HFF-Myc (cell line): ENCODE data around the gene RNU6-8.

ENCODE experiments used
- DNase-seq: peaks from one replicate; pipeline ENCODE4 v3.0.0-alpha.2; 2011; ENCODE audit warnings: low read depth; ENCODE audit errors: extremely low read depth
- H3K4me3 ChIP-seq: replicated peaks from 2 replicates; pipeline ENCODE4 v1.5.1; 2011; ENCODE audit warnings: low read depth, mild to moderate bottlenecking, control low read depth, low read length
- CTCF ChIP-seq: IDR thresholded peaks from 2 replicates; pipeline ENCODE4 v1.5.1; 2012; ENCODE audit warnings: mild to moderate bottlenecking, low read depth, low read length, control low read depth; ENCODE audit errors: missing control alignments

Gene RNU6-8

GRCh38 chr14:32225378-32225920 is 22.4 kb upstream of the RNU6-8 start:
- no peak for DNase-seq
- TF ChIP-seq CTCF: no peak
- H3K4me3 ChIP-seq: no peak overlapping the region

- H3K4me3 ChIP-seq: no peak overlapping the region
- peak; percentile 87 for DNase-seq
- TF ChIP-seq CTCF: peak; percentile 65
Observed at GRCh38 chr14:32224737-32225377, 21.8 kb upstream of the RNU6-8 start.

- no peak for TF ChIP-seq CTCF
- H3K4me3 ChIP-seq: no peak overlapping the region
- DNase-seq: no peak
Observed at GRCh38 chr14:32217301-32217700, 14.2 kb upstream of the RNU6-8 start.

GRCh38 chr14:32212833-32213232 is 9.8 kb upstream of the RNU6-8 start:
- TF ChIP-seq CTCF: no peak
- no peak overlapping the region for H3K4me3 ChIP-seq
- DNase-seq: no peak

- DNase-seq: no peak
- H3K4me3 ChIP-seq: no peak overlapping the region
- TF ChIP-seq CTCF: no peak
Observed at GRCh38 chr14:32211068-32211404, 8.0 kb upstream of the RNU6-8 start.

- DNase-seq: no peak
- no peak for TF ChIP-seq CTCF
- no peak overlapping the region for H3K4me3 ChIP-seq
Observed at GRCh38 chr14:32209471-32209870, 6.4 kb upstream of the RNU6-8 start.

- DNase-seq: no peak
- TF ChIP-seq CTCF: no peak
Observed at GRCh38 chr14:32208490-32208889, 5.4 kb upstream of the RNU6-8 start.

More at GRCh38 chr14:32208490-32208889, 5.4 kb upstream of the RNU6-8 start:
- H3K4me3 ChIP-seq: no peak overlapping the region
